Neural cell (in vitro differentiated cells): ENCODE measurements around the gene UGT2A2. TPM values are rescaled to one million over a fixed set of nuclear protein-coding genes. Genes with fewer than 3 reads are reported as not detected.

Experiments used
- H2AFZ ChIP-seq: fragments of 200-600, 300-800 bp; sonication (generic), shearing (Covaris generic); 2 replicates; pipeline ENCODE4 v1.6.0; 2014; ENCODE audit warnings: low read depth, mild to moderate bottlenecking, antibody characterized with exemption, low read length, moderate library complexity
- H3F3A ChIP-seq: fragments of 200-600 bp; shearing (Covaris generic); 2 replicates; pipeline ENCODE4 v1.6.1; 2016; ENCODE audit warnings: mild to moderate bottlenecking, moderate library complexity, mixed read lengths, antibody characterized with exemption, low read length; ENCODE audit not compliant: insufficient read depth, poor library complexity, severe bottlenecking
- H3K27ac ChIP-seq: fragments of 200-600, 300-800 bp; sonication (generic), shearing (Covaris generic); 2 replicates; pipeline ENCODE4 v1.5.1; 2014; ENCODE audit warnings: mild to moderate bottlenecking, low read length, moderate library complexity
- H3K27me3 ChIP-seq: fragments of 300-800, 200-600 bp; sonication (generic), shearing (Covaris generic); 2 replicates; pipeline ENCODE4 v1.6.0; 2014; ENCODE audit warnings: mild to moderate bottlenecking, low read depth, low read length, moderate library complexity; ENCODE audit not compliant: insufficient read depth
- H3K36me3 ChIP-seq: fragments of 300-800, 200-600 bp; sonication (generic), shearing (Covaris generic); 2 replicates; pipeline ENCODE4 v1.5.1; 2014; ENCODE audit warnings: mild to moderate bottlenecking, antibody characterized with exemption, low read length, moderate library complexity; ENCODE audit not compliant: insufficient read depth
- H3K4me2 ChIP-seq: fragments of 300-800, 200-600 bp; sonication (generic), shearing (Covaris generic); 2 replicates; pipeline ENCODE4 v1.6.0; 2014; ENCODE audit warnings: mild to moderate bottlenecking, low read length
- H3K4me3 ChIP-seq: fragments of 300-800, 200-600 bp; sonication (generic), shearing (Covaris generic); 2 replicates; pipeline ENCODE4 v1.5.1; 2014; ENCODE audit warnings: mild to moderate bottlenecking, low read length, moderate library complexity
- H3K79me2 ChIP-seq: fragments of 200-600 bp; shearing (Covaris generic); replicated peaks from 2 replicates; pipeline ENCODE4 v1.6.0; 2014; ENCODE audit warnings: mild to moderate bottlenecking, low read length, moderate library complexity; ENCODE audit not compliant: insufficient read depth
- H3K9ac ChIP-seq: fragments of 300-800, 200-600 bp; sonication (generic), shearing (Covaris generic); 2 replicates; pipeline ENCODE4 v1.6.1; 2016; ENCODE audit warnings: mild to moderate bottlenecking, low read length, mixed read lengths
- H3K9me2 ChIP-seq: fragments of 200-600 bp; shearing (Covaris generic); 2 replicates; pipeline ENCODE4 v1.6.1; 2016; ENCODE audit warnings: mild to moderate bottlenecking, low read length, mixed read lengths; ENCODE audit not compliant: insufficient read depth
- H3K9me3 ChIP-seq: fragments of 200-600, 300-800 bp; sonication (generic), shearing (Covaris generic); 2 replicates; pipeline ENCODE4 v1.6.1; 2016; ENCODE audit warnings: mild to moderate bottlenecking, mixed run types, low read length, moderate library complexity, mixed read lengths
- H4K20me1 ChIP-seq: fragments of 200-600 bp; shearing (Covaris generic); 2 replicates; pipeline ENCODE4 v1.6.1; 2016; ENCODE audit warnings: mild to moderate bottlenecking, mixed run types; ENCODE audit not compliant: insufficient read depth
- CTCF ChIP-seq: fragments of 450-650 bp; IDR thresholded peaks from 2 replicates; pipeline ENCODE4 v1.5.1; 2014; ENCODE audit warnings: antibody characterized with exemption, mild to moderate bottlenecking, moderate library complexity; ENCODE audit not compliant: poor library complexity, severe bottlenecking
- EP300 ChIP-seq: fragments of 450-650 bp; conservative IDR thresholded peaks from 2 replicates; pipeline ENCODE4 v1.6.1; 2014; ENCODE audit warnings: antibody characterized with exemption, mild to moderate bottlenecking, moderate library complexity; ENCODE audit not compliant: poor library complexity, severe bottlenecking
- EZH2 ChIP-seq: fragments of 200-600, 300-800 bp; shearing (Covaris generic), sonication (generic); IDR thresholded peaks from 2 replicates; pipeline ENCODE4 v1.6.1; 2014; ENCODE audit warnings: antibody characterized with exemption, low read length, borderline replicate concordance, mild to moderate bottlenecking; ENCODE audit not compliant: insufficient read depth, poor library complexity, severe bottlenecking
- MXI1 ChIP-seq: fragments of 450-650 bp; conservative IDR thresholded peaks from 2 replicates; pipeline ENCODE4 v1.6.1; 2014; ENCODE audit warnings: antibody characterized with exemption, mild to moderate bottlenecking; ENCODE audit not compliant: poor library complexity, severe bottlenecking
- POLR2AphosphoS5 ChIP-seq: IDR thresholded peaks from 2 replicates; pipeline ENCODE4 v1.6.1; 2012
- RAD21 ChIP-seq: fragments of 450-650 bp; conservative IDR thresholded peaks from 2 replicates; pipeline ENCODE4 v1.6.1; 2014; ENCODE audit warnings: antibody characterized with exemption, mild to moderate bottlenecking, moderate library complexity
- REST ChIP-seq: IDR thresholded peaks from 2 replicates; pipeline ENCODE4 v1.6.1; 2012; ENCODE audit warnings: borderline replicate concordance
- SMC3 ChIP-seq: fragments of 450-650 bp; conservative IDR thresholded peaks from 2 replicates; pipeline ENCODE4 v1.6.1; 2014; ENCODE audit warnings: antibody characterized with exemption, mild to moderate bottlenecking, moderate library complexity; ENCODE audit not compliant: poor library complexity
- TAF1 ChIP-seq: IDR thresholded peaks from 2 replicates; pipeline ENCODE4 v1.6.1; 2012; ENCODE audit warnings: low read depth
- polyA plus RNA-seq: library from polyadenylated mRNA; depleted of rRNA; stranded (reverse); fragments of >200 nt; gene quantifications from 2 replicates; pipeline ENCODE4 v1.2.3, GENCODE V29; 2014

The UGT2A2 gene
- polyA plus RNA-seq, 1 donor from 2014 or later: not detected

- Histone ChIP-seq H2AFZ (no peak overlapping the region), H3F3A (no peaks in the 10 kb centered on the region), H3K27me3 (no peaks in the 10 kb centered on the region), H3K4me2 (no peak overlapping the region), H3K36me3 (no peaks in the 10 kb centered on the region), H3K9me3 (no peaks in the 10 kb centered on the region), H4K20me1 (no peaks in the 10 kb centered on the region), H3K27ac (no peak overlapping the region), H3K9ac (no peak overlapping the region), H3K4me3 (no peak overlapping the region), H3K79me2 (no peaks in the 10 kb centered on the region), H3K9me2 (no peaks in the 10 kb centered on the region)
- peak; percentile 97 for TF ChIP-seq SMC3
- TF ChIP-seq POLR2AphosphoS5: no peak
- no peak for TF ChIP-seq TAF1
- peak; percentile 85 for TF ChIP-seq CTCF
- TF ChIP-seq REST: no peak
- peak; percentile 96 for TF ChIP-seq RAD21
These were observed 22.3 kb downstream of the UGT2A2 start for GRCh38 chr4:69617083-69617694.

GRCh38 chr4:69610484-69610883 is 29.0 kb downstream of the UGT2A2 start:
- Histone ChIP-seq H3K4me2 (no peak overlapping the region), H3K9me2 (no peaks in the 10 kb centered on the region), H3K9me3 (no peaks in the 10 kb centered on the region), H3K9ac (no peak overlapping the region), H3K36me3 (no peaks in the 10 kb centered on the region), H3K27ac (no peak overlapping the region), H3K79me2 (no peaks in the 10 kb centered on the region), H3K27me3 (no peaks in the 10 kb centered on the region), H2AFZ (no peak overlapping the region), H3F3A (no peaks in the 10 kb centered on the region), H4K20me1 (no peaks in the 10 kb centered on the region), H3K4me3 (no peak overlapping the region)
- no peak for TF ChIP-seq MXI1
- TF ChIP-seq EZH2: no peak
- TF ChIP-seq RAD21: no peak
- no peak for TF ChIP-seq REST
- TF ChIP-seq EP300: no peak
